Endothelial cell of umbilical vein (primary cell): ENCODE results near the gene TOM1L1. TPM values are rescaled to one million over a fixed set of nuclear protein-coding genes. Genes with fewer than 3 reads are reported as not detected.

ENCODE experiments used
- BruUV-seq: library from RNA; stranded (reverse); fragments of 400-500 nt; replicated peaks from 2 replicates; lab custom pipeline; 2021; lab: Mats Ljungman, UMichigan
- CTCF ChIA-PET: fragments of 300-600, 350-600 bp; sonication (Branson Sonifier 250); formaldehyde crosslinking; loops from one replicate; lab custom pipeline; 2021; ENCODE audit warnings: antibody characterized with exemption, inconsistent platforms; lab: Charles Lee
- POLR2A ChIA-PET: fragments of 300-600, 350-600 bp; sonication (Branson Sonifier 250); formaldehyde crosslinking; loops from one replicate; lab custom pipeline; 2021; ENCODE audit warnings: antibody characterized with exemption, inconsistent platforms; lab: Charles Lee
- DNase-seq: peaks from one replicate; pipeline ENCODE4 v3.0.0-alpha.2; 2011; ENCODE audit warnings: low read depth, low spot score
- FAIRE-seq: peaks from 2 replicates; lab custom pipeline; 2011; peaks lifted over from hg19 to GRCh38; lab: Jason Lieb, UNC
- H2AFZ ChIP-seq: 2 replicates; pipeline ENCODE4 v1.6.0; 2012; ENCODE audit warnings: low read depth, low read length, control low read depth, inconsistent platforms
- H3K27ac ChIP-seq: 2 replicates; pipeline ENCODE4 v1.5.1; 2011; ENCODE audit warnings: low read depth, mild to moderate bottlenecking, control low read depth, low read length, moderate library complexity; ENCODE audit not compliant: insufficient read depth
- H3K27me3 ChIP-seq, 2 experiments: 2 replicates each; pipeline versions ENCODE4 v1.6.0 to v1.6.1; 2011; ENCODE audit warnings: low read length in 2 of 2, mixed read lengths in 1 of 2; ENCODE audit not compliant: control insufficient read depth in 2 of 2, insufficient read depth in 2 of 2
- H3K36me3 ChIP-seq, 2 experiments: 2 replicates in 1 of 2; 3 replicates in 1 of 2; pipeline ENCODE4 v1.5.1; 2011; ENCODE audit warnings: low read length in 2 of 2, mild to moderate bottlenecking in 1 of 2, moderate library complexity in 1 of 2; ENCODE audit not compliant: control insufficient read depth in 2 of 2, insufficient read depth in 2 of 2; ENCODE audit errors: extremely low read depth in 1 of 2
- H3K4me1 ChIP-seq: 3 replicates; pipeline ENCODE4 v1.5.1; 2011; ENCODE audit warnings: mild to moderate bottlenecking, low read length; ENCODE audit not compliant: control insufficient read depth, insufficient read depth; ENCODE audit errors: extremely low read depth
- H3K4me2 ChIP-seq: 2 replicates; pipeline ENCODE4 v1.6.1; 2011; ENCODE audit warnings: low read length, control low read depth, mixed read lengths; ENCODE audit not compliant: insufficient read depth
- H3K4me3 ChIP-seq, 3 experiments: fragments of 200-600 bp in 1 of 3; sonication (generic), shearing (Covaris generic) in 1 of 3; replicated peaks in 1 of 3; 2 replicates each; pipeline ENCODE4 v1.5.1; 2011 to 2016; ENCODE audit warnings: control low read depth in 3 of 3, low read length in 3 of 3, mild to moderate bottlenecking in 2 of 3, inconsistent platforms in 1 of 3, low read depth in 1 of 3, moderate library complexity in 1 of 3; ENCODE audit not compliant: insufficient read depth in 1 of 3
- H3K79me2 ChIP-seq: 2 replicates; pipeline ENCODE4 v1.6.0; 2012; ENCODE audit warnings: low read length, inconsistent platforms; ENCODE audit not compliant: control insufficient read depth, insufficient read depth
- H3K9ac ChIP-seq: replicated peaks from 2 replicates; pipeline ENCODE3; 2011; ENCODE audit warnings: low read length, control low read depth; ENCODE audit not compliant: insufficient read depth; ENCODE audit errors: extremely low read depth
- H3K9me1 ChIP-seq: replicated peaks from 3 replicates; pipeline ENCODE4 v1.6.0; 2011; ENCODE audit warnings: mild to moderate bottlenecking, low read length; ENCODE audit not compliant: control insufficient read depth, insufficient read depth; ENCODE audit errors: extremely low read depth
- H3K9me3 ChIP-seq: replicated peaks from 2 replicates; pipeline ENCODE4 v1.5.1; 2012; ENCODE audit warnings: low read length, inconsistent platforms; ENCODE audit not compliant: control insufficient read depth, insufficient read depth
- H4K20me1 ChIP-seq: replicated peaks from 2 replicates; pipeline ENCODE3; 2011; ENCODE audit warnings: mild to moderate bottlenecking, low read length; ENCODE audit not compliant: control insufficient read depth, insufficient read depth; ENCODE audit errors: extremely low read depth
- CTCF ChIP-seq, 2 donors: IDR thresholded peaks; 1 replicate in 1 of 2; 2 replicates in 1 of 2; pipeline ENCODE4 v1.5.1; 2011; ENCODE audit warnings: low read length in 2 of 2, mild to moderate bottlenecking in 2 of 2, moderate library complexity in 2 of 2, control low read depth in 1 of 2, inconsistent platforms in 1 of 2, low read depth in 1 of 2; ENCODE audit not compliant: insufficient read depth in 1 of 2; ENCODE audit errors: extremely low read depth in 1 of 2
- EZH2 ChIP-seq: IDR thresholded peaks from 2 replicates; pipeline ENCODE4 v1.6.1; 2012; ENCODE audit warnings: borderline replicate concordance, low read depth, mild to moderate bottlenecking, moderate library complexity, low read length, inconsistent platforms; ENCODE audit not compliant: severe bottlenecking
- FOS ChIP-seq: IDR thresholded peaks from 2 replicates; pipeline ENCODE4 v1.6.1; 2011; ENCODE audit warnings: mild to moderate bottlenecking, low read length, moderate library complexity, borderline replicate concordance; ENCODE audit not compliant: insufficient read depth
- GATA2 ChIP-seq: IDR thresholded peaks from 2 replicates; pipeline ENCODE4 v1.7.0; 2011; ENCODE audit warnings: low read depth, mild to moderate bottlenecking, moderate library complexity, mixed read lengths, low read length; ENCODE audit not compliant: insufficient read length, insufficient read depth
- JUN ChIP-seq: IDR thresholded peaks from 2 replicates; pipeline ENCODE4 v1.6.1; 2011; ENCODE audit warnings: borderline replicate concordance, low read depth; ENCODE audit not compliant: insufficient read length, insufficient read depth
- MAX ChIP-seq: IDR thresholded peaks from 2 replicates; pipeline ENCODE4 v1.6.1; 2011; ENCODE audit not compliant: insufficient read depth, insufficient read length
- MYC ChIP-seq: IDR thresholded peaks from one replicate; pipeline ENCODE4 v1.6.1; 2011; ENCODE audit warnings: mild to moderate bottlenecking, low read depth, low read length
- POLR2A ChIP-seq: IDR thresholded peaks from 2 replicates; pipeline ENCODE4 v1.6.1; 2012; ENCODE audit warnings: low read depth, mild to moderate bottlenecking, control low read depth, low read length
- POLR2AphosphoS5 ChIP-seq: IDR thresholded peaks from 2 replicates; pipeline ENCODE4 v1.6.1; 2012; ENCODE audit warnings: low read depth, mild to moderate bottlenecking, control low read depth, low read length, moderate library complexity; ENCODE audit not compliant: insufficient read depth
- dilution Hi-C: fragments of 300-500 bp; cut with MboI; formaldehyde crosslinking; loops from one replicate; pipeline ENCODE4 v1.15.0; 2019; ENCODE audit warnings: low sequenced_read_pairs; ENCODE audit not compliant: extremely low pct_ligation_motif_present
- intact Hi-C: fragments of 100-400 bp; cut with micrococcal nuclease; formaldehyde crosslinking; loops from one replicate; pipeline ENCODE4 v1.10.0; 2022
- polyA plus RNA-seq, 4 experiments: library from polyadenylated mRNA; depleted of rRNA in 3 of 4; stranded (reverse) in 3 of 4; unstranded in 1 of 4; fragments of >200 nt; gene quantifications; 2 replicates each; pipeline versions ENCODE4 v1.2.1 to v1.2.3, GENCODE V29; 2011 to 2012; ENCODE audit warnings: missing spikeins in 1 of 4
- total RNA-seq: library from RNA; stranded (reverse); gene quantifications from 2 replicates; pipeline ENCODE4 v1.2.3, GENCODE V29; 2021

The TOM1L1 gene
- total and polyA plus RNA-seq, 2 donors (not counting 3 experiments of a cell fraction or from before 2014, with no cell fraction given) = 0.44 to 0.60 TPM

- H3K4me3 ChIP-seq = no peak overlapping the region
- H3K9me1 ChIP-seq = no peaks in the 10 kb centered on the region
- ChIA-PET CTCF (no interaction called here), POLR2A (no interaction called here)
- DNase-seq (no peak), FAIRE-seq (no peak)
- H3K27me3 ChIP-seq = no peaks in the 10 kb centered on the region
- no TSS peak for BruUV-seq
- no peak overlapping the region for H3K9ac ChIP-seq
- TF ChIP-seq EZH2 = no peak
- no peak for TF ChIP-seq MYC
- TF ChIP-seq MAX = no peak
- TF ChIP-seq JUN = no peak
- no peak for TF ChIP-seq POLR2A
- TF ChIP-seq FOS = no peak
- TF ChIP-seq CTCF (IDR thresholded peaks at IDR 0.05; ENCODE audit: extremely low read depth in 1 of 2, insufficient read depth in 1 of 2, low read depth in 1 of 2, low read length in 2 of 2) = no peak
- TF ChIP-seq GATA2 = no peak
- TF ChIP-seq POLR2AphosphoS5 = no peak
- no peak overlapping the region for H2AFZ ChIP-seq
- no peaks in the 10 kb centered on the region for H3K4me1 ChIP-seq
- no peaks in the 10 kb centered on the region for H3K9me3 ChIP-seq
- intact Hi-C loops (no loop called here), dilution Hi-C loops (no loop called here)
- H3K36me3 ChIP-seq = no peaks in the 10 kb centered on the region
- H4K20me1 ChIP-seq = no peaks in the 10 kb centered on the region
- H3K79me2 ChIP-seq = no peaks in the 10 kb centered on the region
- no peak overlapping the region for H3K4me2 ChIP-seq
- no peak overlapping the region for H3K27ac ChIP-seq
Observed at GRCh38 chr17:54888981-54889380, 11.7 kb upstream of the TOM1L1 start.
